Endothelial cell of umbilical vein (primary cell): ENCODE results near the gene RASL12. TPM values are rescaled to one million over a fixed set of nuclear protein-coding genes. Genes with fewer than 3 reads are reported as not detected.

Experiments
- BruUV-seq: library from RNA; stranded (reverse); fragments of 400-500 nt; replicated peaks from 2 replicates; lab custom pipeline; 2021; lab: Mats Ljungman, UMichigan
- CTCF ChIA-PET: fragments of 300-600, 350-600 bp; sonication (Branson Sonifier 250); formaldehyde crosslinking; loops from one replicate; lab custom pipeline; 2021; ENCODE audit warnings: antibody characterized with exemption, inconsistent platforms; lab: Charles Lee
- POLR2A ChIA-PET: fragments of 300-600, 350-600 bp; sonication (Branson Sonifier 250); formaldehyde crosslinking; loops from one replicate; lab custom pipeline; 2021; ENCODE audit warnings: antibody characterized with exemption, inconsistent platforms; lab: Charles Lee
- DNase-seq: peaks from one replicate; pipeline ENCODE4 v3.0.0-alpha.2; 2011; ENCODE audit warnings: low read depth, low spot score
- FAIRE-seq: peaks from 2 replicates; lab custom pipeline; 2011; peaks lifted over from hg19 to GRCh38; lab: Jason Lieb, UNC
- H2AFZ ChIP-seq: 2 replicates; pipeline ENCODE4 v1.6.0; 2012; ENCODE audit warnings: low read depth, low read length, control low read depth, inconsistent platforms
- H3K27ac ChIP-seq: 2 replicates; pipeline ENCODE4 v1.5.1; 2011; ENCODE audit warnings: low read depth, mild to moderate bottlenecking, control low read depth, low read length, moderate library complexity; ENCODE audit not compliant: insufficient read depth
- H3K27me3 ChIP-seq, 2 experiments: 2 replicates each; pipeline versions ENCODE4 v1.6.0 to v1.6.1; 2011; ENCODE audit warnings: low read length in 2 of 2, mixed read lengths in 1 of 2; ENCODE audit not compliant: control insufficient read depth in 2 of 2, insufficient read depth in 2 of 2
- H3K36me3 ChIP-seq, 2 experiments: 2 replicates in 1 of 2; 3 replicates in 1 of 2; pipeline ENCODE4 v1.5.1; 2011; ENCODE audit warnings: low read length in 2 of 2, mild to moderate bottlenecking in 1 of 2, moderate library complexity in 1 of 2; ENCODE audit not compliant: control insufficient read depth in 2 of 2, insufficient read depth in 2 of 2; ENCODE audit errors: extremely low read depth in 1 of 2
- H3K4me1 ChIP-seq: 3 replicates; pipeline ENCODE4 v1.5.1; 2011; ENCODE audit warnings: mild to moderate bottlenecking, low read length; ENCODE audit not compliant: control insufficient read depth, insufficient read depth; ENCODE audit errors: extremely low read depth
- H3K4me2 ChIP-seq: 2 replicates; pipeline ENCODE4 v1.6.1; 2011; ENCODE audit warnings: low read length, control low read depth, mixed read lengths; ENCODE audit not compliant: insufficient read depth
- H3K4me3 ChIP-seq, 3 experiments: fragments of 200-600 bp in 1 of 3; sonication (generic), shearing (Covaris generic) in 1 of 3; replicated peaks in 1 of 3; 2 replicates each; pipeline ENCODE4 v1.5.1; 2011 to 2016; ENCODE audit warnings: control low read depth in 3 of 3, low read length in 3 of 3, mild to moderate bottlenecking in 2 of 3, inconsistent platforms in 1 of 3, low read depth in 1 of 3, moderate library complexity in 1 of 3; ENCODE audit not compliant: insufficient read depth in 1 of 3
- H3K79me2 ChIP-seq: 2 replicates; pipeline ENCODE4 v1.6.0; 2012; ENCODE audit warnings: low read length, inconsistent platforms; ENCODE audit not compliant: control insufficient read depth, insufficient read depth
- H3K9ac ChIP-seq: replicated peaks from 2 replicates; pipeline ENCODE3; 2011; ENCODE audit warnings: low read length, control low read depth; ENCODE audit not compliant: insufficient read depth; ENCODE audit errors: extremely low read depth
- H3K9me1 ChIP-seq: replicated peaks from 3 replicates; pipeline ENCODE4 v1.6.0; 2011; ENCODE audit warnings: mild to moderate bottlenecking, low read length; ENCODE audit not compliant: control insufficient read depth, insufficient read depth; ENCODE audit errors: extremely low read depth
- H3K9me3 ChIP-seq: replicated peaks from 2 replicates; pipeline ENCODE4 v1.5.1; 2012; ENCODE audit warnings: low read length, inconsistent platforms; ENCODE audit not compliant: control insufficient read depth, insufficient read depth
- H4K20me1 ChIP-seq: replicated peaks from 2 replicates; pipeline ENCODE3; 2011; ENCODE audit warnings: mild to moderate bottlenecking, low read length; ENCODE audit not compliant: control insufficient read depth, insufficient read depth; ENCODE audit errors: extremely low read depth
- CTCF ChIP-seq, 2 donors: IDR thresholded peaks; 1 replicate in 1 of 2; 2 replicates in 1 of 2; pipeline ENCODE4 v1.5.1; 2011; ENCODE audit warnings: low read length in 2 of 2, mild to moderate bottlenecking in 2 of 2, moderate library complexity in 2 of 2, control low read depth in 1 of 2, inconsistent platforms in 1 of 2, low read depth in 1 of 2; ENCODE audit not compliant: insufficient read depth in 1 of 2; ENCODE audit errors: extremely low read depth in 1 of 2
- EZH2 ChIP-seq: IDR thresholded peaks from 2 replicates; pipeline ENCODE4 v1.6.1; 2012; ENCODE audit warnings: borderline replicate concordance, low read depth, mild to moderate bottlenecking, moderate library complexity, low read length, inconsistent platforms; ENCODE audit not compliant: severe bottlenecking
- FOS ChIP-seq: IDR thresholded peaks from 2 replicates; pipeline ENCODE4 v1.6.1; 2011; ENCODE audit warnings: mild to moderate bottlenecking, low read length, moderate library complexity, borderline replicate concordance; ENCODE audit not compliant: insufficient read depth
- GATA2 ChIP-seq: IDR thresholded peaks from 2 replicates; pipeline ENCODE4 v1.7.0; 2011; ENCODE audit warnings: low read depth, mild to moderate bottlenecking, moderate library complexity, mixed read lengths, low read length; ENCODE audit not compliant: insufficient read length, insufficient read depth
- JUN ChIP-seq: IDR thresholded peaks from 2 replicates; pipeline ENCODE4 v1.6.1; 2011; ENCODE audit warnings: borderline replicate concordance, low read depth; ENCODE audit not compliant: insufficient read length, insufficient read depth
- MYC ChIP-seq: IDR thresholded peaks from one replicate; pipeline ENCODE4 v1.6.1; 2011; ENCODE audit warnings: mild to moderate bottlenecking, low read depth, low read length
- POLR2A ChIP-seq: IDR thresholded peaks from 2 replicates; pipeline ENCODE4 v1.6.1; 2012; ENCODE audit warnings: low read depth, mild to moderate bottlenecking, control low read depth, low read length
- POLR2AphosphoS5 ChIP-seq: IDR thresholded peaks from 2 replicates; pipeline ENCODE4 v1.6.1; 2012; ENCODE audit warnings: low read depth, mild to moderate bottlenecking, control low read depth, low read length, moderate library complexity; ENCODE audit not compliant: insufficient read depth
- dilution Hi-C: fragments of 300-500 bp; cut with MboI; formaldehyde crosslinking; loops from one replicate; pipeline ENCODE4 v1.15.0; 2019; ENCODE audit warnings: low sequenced_read_pairs; ENCODE audit not compliant: extremely low pct_ligation_motif_present
- intact Hi-C: fragments of 100-400 bp; cut with micrococcal nuclease; formaldehyde crosslinking; loops from one replicate; pipeline ENCODE4 v1.10.0; 2022
- polyA plus RNA-seq, 4 experiments: library from polyadenylated mRNA; depleted of rRNA in 3 of 4; stranded (reverse) in 3 of 4; unstranded in 1 of 4; fragments of >200 nt; gene quantifications; 2 replicates each; pipeline versions ENCODE4 v1.2.1 to v1.2.3, GENCODE V29; 2011 to 2012; ENCODE audit warnings: missing spikeins in 1 of 4
- total RNA-seq: library from RNA; stranded (reverse); gene quantifications from 2 replicates; pipeline ENCODE4 v1.2.3, GENCODE V29; 2021
- TF ChIP-seq, protein P1 (sequence below): IDR thresholded peaks from 2 replicates; pipeline ENCODE4 v1.6.1; 2011; ENCODE audit not compliant: insufficient read depth, insufficient read length

The RASL12 gene
- total and polyA plus RNA-seq, 2 donors (not counting 3 experiments of a cell fraction or from before 2014, with no cell fraction given) = not detected

- H3K4me3 ChIP-seq = no peak overlapping the region
- H3K9ac ChIP-seq = no peak overlapping the region
- no peak for DNase-seq
- no peaks in the 10 kb centered on the region for H3K79me2 ChIP-seq
- H4K20me1 ChIP-seq = no peaks in the 10 kb centered on the region
- H3K27me3 ChIP-seq = no peaks in the 10 kb centered on the region
- intact Hi-C loops = no loop called here
- TF ChIP-seq JUN (no peak), EZH2 (no peak), MYC (no peak), POLR2AphosphoS5 (no peak), FOS (no peak), POLR2A (no peak), CTCF (IDR thresholded peaks at IDR 0.05; ENCODE audit: extremely low read depth in 1 of 2, insufficient read depth in 1 of 2, low read depth in 1 of 2, low read length in 2 of 2) (no peak), GATA2 (no peak)
- TF ChIP-seq, protein P1, sequence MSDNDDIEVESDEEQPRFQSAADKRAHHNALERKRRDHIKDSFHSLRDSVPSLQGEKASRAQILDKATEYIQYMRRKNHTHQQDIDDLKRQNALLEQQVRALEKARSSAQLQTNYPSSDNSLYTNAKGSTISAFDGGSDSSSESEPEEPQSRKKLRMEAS = no peak
- dilution Hi-C loops = no loop called here
- no TSS peak for BruUV-seq
- CTCF ChIA-PET = no interaction called here
- H3K36me3 ChIP-seq = no peaks in the 10 kb centered on the region
- H3K27ac ChIP-seq = no peak overlapping the region
- H3K4me2 ChIP-seq = no peak overlapping the region
- H3K9me1 ChIP-seq = no peaks in the 10 kb centered on the region
- FAIRE-seq = no peak
- no peak overlapping the region for H2AFZ ChIP-seq
- POLR2A ChIA-PET = no interaction called here
- no peaks in the 10 kb centered on the region for H3K4me1 ChIP-seq
- H3K9me3 ChIP-seq = no peaks in the 10 kb centered on the region
Observed at GRCh38 chr15:65006876-65007275, 60.9 kb downstream of the RASL12 start.
